IPS DF 6.9 (cell line): ENCODE results near the gene PLEKHN1.

Experiments used
- DNase-seq: peaks from one replicate; pipeline ENCODE4 v3.0.0-alpha.2; 2013; ENCODE audit warnings: low read depth, low spot score
- H3K27ac ChIP-seq: one replicate; pipeline ENCODE4 v1.5.1; 2013; ENCODE audit warnings: low read length, control low read depth
- H3K27me3 ChIP-seq: 2 replicates; pipeline ENCODE4 v1.6.1; 2013; ENCODE audit warnings: mild to moderate bottlenecking, low read length; ENCODE audit not compliant: control insufficient read depth, insufficient read depth
- H3K36me3 ChIP-seq: 2 replicates; pipeline ENCODE4 v1.6.1; 2013; ENCODE audit warnings: low read length; ENCODE audit not compliant: control insufficient read depth, insufficient read depth
- H3K4me1 ChIP-seq: 2 replicates; pipeline ENCODE4 v1.6.1; 2013; ENCODE audit warnings: low read length; ENCODE audit not compliant: control insufficient read depth, insufficient read depth
- H3K4me3 ChIP-seq: 2 replicates; pipeline ENCODE4 v1.5.1; 2013; ENCODE audit warnings: mild to moderate bottlenecking, low read length
- H3K9me3 ChIP-seq: 2 replicates; pipeline ENCODE4 v1.6.1; 2013; ENCODE audit warnings: low read length, inconsistent platforms; ENCODE audit not compliant: control insufficient read depth, insufficient read depth
- WGBS: extraction: QIAGEN DNeasy Blood & Tissue Kit; methylation state at CpG from one replicate; pipeline ENCODE4 v1.1.7; 2013; ENCODE audit warnings: mixed read lengths, missing lambda C conversion rate; ENCODE audit not compliant: insufficient read length, insufficient coverage; 5-methylcytosine and 5-hydroxymethylcytosine counted together

PLEKHN1 gene

DNA sequence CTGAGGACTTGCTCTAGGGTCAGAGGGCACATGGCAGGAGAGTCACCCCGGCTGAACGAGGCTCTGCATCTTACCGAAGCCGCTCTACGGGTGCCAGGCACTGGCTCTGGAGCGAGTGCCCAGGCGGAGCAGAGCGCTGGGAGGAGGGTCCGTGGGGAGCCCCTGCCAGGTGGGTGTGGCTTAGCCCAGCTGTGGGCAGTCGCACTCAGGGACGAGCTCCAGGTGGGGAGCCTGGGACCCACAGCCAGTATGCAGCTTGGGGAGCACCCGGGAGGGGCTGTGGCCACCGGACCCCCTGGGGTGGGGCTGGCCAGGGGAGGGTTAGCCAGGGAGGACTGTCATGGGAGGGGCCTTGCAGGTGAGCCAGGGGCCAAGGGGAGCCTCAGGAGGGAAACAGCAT lies 57.4 kb downstream of the PLEKHN1 start:
- H3K9me3 ChIP-seq: no peaks in the 10 kb centered on the region
- H3K4me3 ChIP-seq: no peak overlapping the region
- no peaks in the 10 kb centered on the region for H3K27me3 ChIP-seq
- no CpG with 5 or more reads among the region's 13 CpGs for WGBS
- H3K4me1 ChIP-seq: peaks cover 27% of the 10 kb centered on the region
- H3K36me3 ChIP-seq: 0 out of 2 replicates have a peak, but pooled peaks cover 7% of the 10 kb centered on the region
- DNase-seq: no peak
- no peak overlapping the region for H3K27ac ChIP-seq

DNA sequence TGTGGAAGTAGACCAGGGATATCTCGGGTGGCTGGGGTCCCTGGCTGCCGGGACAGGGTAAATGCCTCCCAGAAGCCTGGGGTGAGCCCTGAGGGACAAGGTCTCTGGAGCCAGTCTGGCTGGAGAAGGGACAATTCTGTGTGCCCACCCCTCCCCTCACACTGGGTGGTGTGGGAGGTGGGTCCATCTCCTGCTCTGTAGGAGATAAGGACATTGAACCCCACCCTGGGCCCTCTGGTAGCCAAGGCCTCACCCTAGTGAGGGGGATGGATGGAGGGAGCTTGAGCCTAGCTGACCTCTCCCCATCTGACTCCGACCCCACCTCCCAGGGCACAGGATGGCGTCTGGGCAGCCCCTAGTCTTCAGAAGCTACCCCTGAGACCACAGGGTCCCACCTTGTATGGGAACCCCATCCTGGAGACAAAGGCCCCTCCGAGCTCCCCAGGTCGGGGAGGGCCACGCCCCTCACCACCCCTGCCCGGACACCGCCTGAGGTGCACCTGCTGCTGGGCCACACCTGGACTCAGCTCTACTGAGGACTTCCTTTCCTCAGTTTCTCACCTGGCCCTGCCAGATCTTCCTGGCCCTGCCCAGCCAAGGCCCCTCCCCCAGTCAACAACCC lies 58.0 kb downstream of the PLEKHN1 start:
- no peak for DNase-seq
- H3K27ac ChIP-seq: no peak overlapping the region
- H3K27me3 ChIP-seq: no peaks in the 10 kb centered on the region
- no CpG with 5 or more reads among the region's 9 CpGs for WGBS
- H3K4me3 ChIP-seq: no peak overlapping the region
- H3K36me3 ChIP-seq: 0 out of 2 replicates have a peak, but pooled peaks cover 7% of the 10 kb centered on the region
- H3K4me1 ChIP-seq: peaks cover 27% of the 10 kb centered on the region
- H3K9me3 ChIP-seq: no peaks in the 10 kb centered on the region

DNA sequence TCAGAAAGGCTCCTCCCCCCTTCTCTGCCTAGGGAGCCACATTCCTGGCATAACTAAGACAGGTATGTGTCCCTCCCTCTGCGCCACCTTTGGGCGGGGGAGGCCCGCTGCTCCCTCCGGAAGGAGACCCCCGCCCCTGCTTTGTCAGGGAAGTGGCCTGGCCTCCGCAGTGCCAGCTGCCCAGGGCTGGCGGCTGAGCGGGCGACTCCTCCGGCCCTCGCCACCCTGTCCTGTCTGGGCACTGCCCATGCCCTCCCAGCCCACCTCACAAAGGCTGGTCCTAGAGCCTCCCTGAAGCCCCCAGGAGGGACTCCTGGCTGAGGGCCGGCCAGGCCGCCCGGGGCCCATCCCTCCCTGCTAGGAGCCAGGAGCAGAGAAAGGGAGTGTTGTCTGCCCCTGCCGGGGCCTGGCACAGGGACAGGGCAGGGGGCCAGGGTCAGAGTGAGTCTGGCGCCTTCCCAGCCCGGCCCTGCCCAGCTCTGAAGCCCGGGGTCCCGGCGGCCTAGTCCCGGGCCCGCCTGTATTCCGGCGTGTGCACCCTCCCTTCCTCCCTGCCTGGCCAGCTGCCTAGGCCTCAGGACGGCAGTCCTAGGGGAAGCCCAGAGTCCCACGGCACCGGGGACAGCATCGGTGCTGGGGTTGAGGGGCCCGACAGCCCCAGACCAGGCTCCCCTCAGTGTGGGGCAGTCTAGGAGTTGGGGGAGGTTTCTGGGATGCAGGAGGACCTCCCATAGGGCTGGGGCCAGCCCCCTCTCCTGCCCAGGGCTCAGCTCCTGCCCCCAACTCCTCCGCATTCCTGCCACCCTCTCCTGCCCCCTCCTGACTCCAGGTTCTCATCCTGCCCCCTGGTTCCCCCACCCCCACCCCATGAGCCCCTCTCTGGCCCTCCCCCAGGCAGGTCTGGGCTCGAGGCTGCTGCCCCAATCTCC lies 58.8 kb downstream of the PLEKHN1 start:
- DNase-seq: no peak
- no CpG with 5 or more reads among the region's 31 CpGs for WGBS
- no peaks in the 10 kb centered on the region for H3K9me3 ChIP-seq
- H3K4me3 ChIP-seq: no peak overlapping the region
- 0 out of 2 replicates have a peak, but pooled peaks cover 7% of the 10 kb centered on the region for H3K36me3 ChIP-seq
- H3K4me1 ChIP-seq: peaks cover 27% of the 10 kb centered on the region
- no peak overlapping the region for H3K27ac ChIP-seq
- H3K27me3 ChIP-seq: no peaks in the 10 kb centered on the region
